K562 (cell line): ENCODE data around the gene CRIM1. TPM values are rescaled to one million over a fixed set of nuclear protein-coding genes. Genes with fewer than 3 reads are reported as not detected.

Source experiments
- ATAC-seq: fragments of 200-7000 bp; cut with Tn5 transposase; 3 replicates; pipeline ENCODE4 v1.9.1; 2020; ENCODE audit warnings: moderate library complexity
- BruUV-seq: library from RNA; stranded (reverse); fragments of 400-500 nt; replicated peaks from 2 replicates; lab custom pipeline; 2021; lab: Mats Ljungman, UMichigan
- CTCF ChIA-PET: fragments of 300-600 bp; formaldehyde crosslinking; extraction: SDS; loops from one replicate; lab custom pipeline; 2021; ENCODE audit warnings: low intra/inter-chr PET ratio; lab: Yijun Ruan, JAX
- POLR2A ChIA-PET: fragments of 300-600, 350-650 bp; sonication (Branson Sonifier 250); formaldehyde crosslinking; extraction: SDS; loops from one replicate; lab custom pipeline; 2021; ENCODE audit warnings: antibody characterized with exemption, inconsistent platforms; lab: Yijun Ruan, JAX
- DNase-seq, 4 experiments: peaks; one replicate each; pipeline versions ENCODE4 v3.0.0 to v3.0.0-alpha.2; 2011 to 2018; ENCODE audit warnings: low spot score in 3 of 4, mixed read lengths in 3 of 4; ENCODE audit errors: extremely low read depth in 1 of 4
- FAIRE-seq: peaks from 2 replicates; lab custom pipeline; 2011; peaks lifted over from hg19 to GRCh38; lab: Jason Lieb, UNC
- H2AFZ ChIP-seq: 2 replicates; pipeline ENCODE4 v1.6.0; 2011; ENCODE audit warnings: low read depth, low read length, control low read depth, inconsistent platforms
- H3K27ac ChIP-seq: fragments of 200-600 bp; 3 replicates; pipeline ENCODE4 v1.8.0; 2011; ENCODE audit warnings: low read depth, mild to moderate bottlenecking, control low read depth, inconsistent platforms, low read length, moderate library complexity, mixed read lengths; ENCODE audit errors: extremely low read depth
- H3K27me3 ChIP-seq, 2 experiments: fragments of 300-600 bp in 1 of 2; 2 replicates in 1 of 2; 3 replicates in 1 of 2; pipeline versions ENCODE4 v1.6.0 to v1.8.0; 2011; ENCODE audit warnings: inconsistent platforms in 2 of 2, low read length in 2 of 2, mild to moderate bottlenecking in 1 of 2, mixed read lengths in 1 of 2, moderate library complexity in 1 of 2; ENCODE audit not compliant: control insufficient read depth in 2 of 2, insufficient read depth in 2 of 2
- H3K36me3 ChIP-seq: fragments of 300-600 bp; 3 replicates; pipeline ENCODE4 v1.8.0; 2011; ENCODE audit warnings: mild to moderate bottlenecking, low read length, inconsistent platforms; ENCODE audit not compliant: control insufficient read depth, insufficient read depth
- H3K4me1 ChIP-seq, 2 experiments: fragments of 200-600 bp in 1 of 2; replicated peaks in 1 of 2; 2 replicates in 1 of 2; 3 replicates in 1 of 2; pipeline versions ENCODE4 v1.5.1 to v1.8.0; 2011; ENCODE audit warnings: inconsistent platforms in 2 of 2, low read length in 2 of 2, mild to moderate bottlenecking in 1 of 2, mixed read lengths in 1 of 2, moderate library complexity in 1 of 2; ENCODE audit not compliant: control insufficient read depth in 2 of 2, insufficient read depth in 2 of 2
- H3K4me2 ChIP-seq: 2 replicates; pipeline ENCODE4 v1.6.1; 2011; ENCODE audit warnings: low read length, control low read depth, inconsistent platforms, mixed read lengths; ENCODE audit not compliant: insufficient read depth
- H3K4me3 ChIP-seq: fragments of 200-600 bp; sonication (generic), shearing (Covaris generic); 2 replicates; pipeline ENCODE4 v1.5.1; 2016; ENCODE audit warnings: control low read depth, inconsistent platforms
- H3K79me2 ChIP-seq: fragments of 200-600 bp; 3 replicates; pipeline ENCODE4 v1.8.0; 2011; ENCODE audit warnings: low read length, inconsistent platforms; ENCODE audit not compliant: control insufficient read depth, insufficient read depth
- H3K9ac ChIP-seq, 2 experiments: 2 replicates each; pipeline versions ENCODE4 v1.6.0 to v1.6.1; 2011; ENCODE audit warnings: low read depth in 2 of 2, low read length in 2 of 2, control low read depth in 1 of 2, inconsistent platforms in 1 of 2, mild to moderate bottlenecking in 1 of 2, mixed read lengths in 1 of 2; ENCODE audit not compliant: insufficient read depth in 1 of 2
- H3K9me1 ChIP-seq: one replicate; pipeline ENCODE4 v1.6.0; 2011; ENCODE audit warnings: inconsistent platforms, mild to moderate bottlenecking, low read length, moderate library complexity; ENCODE audit not compliant: control insufficient read depth, insufficient read depth
- H3K9me3 ChIP-seq: replicated peaks from 2 replicates; pipeline ENCODE4 v1.5.1; 2011; ENCODE audit warnings: low read depth, low read length, inconsistent platforms; ENCODE audit not compliant: control insufficient read depth, insufficient read depth
- H4K20me1 ChIP-seq: replicated peaks from 2 replicates; pipeline ENCODE4 v1.6.1; 2011; ENCODE audit warnings: low read length, inconsistent platforms, mixed read lengths; ENCODE audit not compliant: control insufficient read depth, insufficient read depth
- FOXP1 ChIP-seq: sonication (generic); formaldehyde crosslinking; IDR thresholded peaks from 2 replicates; pipeline ENCODE4 v1.8.0; 2022; ENCODE audit warnings: mild to moderate bottlenecking, missing genetic modification reagents
- GATAD2A ChIP-seq: fragments of 450-650 bp; IDR thresholded peaks from 2 replicates; pipeline ENCODE4 v1.6.1; 2017
- HINFP ChIP-seq: fragments of 450-650 bp; conservative IDR thresholded peaks from 2 replicates; pipeline ENCODE4 v1.6.1; 2016; ENCODE audit warnings: missing genetic modification characterization, low read depth, mild to moderate bottlenecking, control low read depth, missing compliant biosample characterization
- JUN ChIP-seq, 2 experiments: sonication (generic) in 1 of 2; formaldehyde crosslinking in 1 of 2; IDR thresholded peaks; 2 replicates each; pipeline versions ENCODE4 v1.6.1 to v1.8.0; 2012 to 2022; ENCODE audit warnings: borderline replicate concordance in 2 of 2, mild to moderate bottlenecking in 2 of 2, improper control_type of control experiment in 1 of 2, low read depth in 1 of 2, low read length in 1 of 2, missing genetic modification reagents in 1 of 2
- NCOA6 ChIP-seq: fragments of 450-650 bp; IDR thresholded peaks from 2 replicates; pipeline ENCODE4 v1.6.1; 2017; ENCODE audit warnings: mild to moderate bottlenecking
- PYGO2 ChIP-seq: fragments of 450-650 bp; IDR thresholded peaks from 2 replicates; pipeline ENCODE4 v1.6.1; 2016; ENCODE audit warnings: mild to moderate bottlenecking, missing genetic modification characterization, moderate library complexity, missing compliant biosample characterization
- ZNF408 ChIP-seq: fragments of 250-450 bp; sonication (Bioruptor Pico); IDR thresholded peaks from 2 replicates; pipeline ENCODE4 v1.4.0; 2020; ENCODE audit warnings: low read depth, mild to moderate bottlenecking, moderate library complexity
- ZNF507 ChIP-seq: conservative IDR thresholded peaks from 2 replicates; pipeline ENCODE4 v1.6.1; 2017; ENCODE audit warnings: missing genetic modification characterization, missing compliant biosample characterization
- ZNF668 ChIP-seq: fragments of 250-450 bp; sonication (Bioruptor Pico); IDR thresholded peaks from 2 replicates; pipeline ENCODE4 v1.8.0; 2022; ENCODE audit warnings: mild to moderate bottlenecking, inconsistent platforms
- WGBS: fragments of 100-300 bp; shearing (Covaris generic); methylation state at CpG from one replicate; pipeline ENCODE4 v1.1.6; 2016; ENCODE audit warnings: low coverage, mixed read lengths; ENCODE audit not compliant: insufficient coverage; ENCODE audit errors: missing lambda C conversion rate; 5-methylcytosine and 5-hydroxymethylcytosine counted together
- in situ Hi-C: fragments of 300-500 bp; cut with MboI; formaldehyde crosslinking; loops from 4 replicates; pipeline ENCODE4 v1.15.0; 2018; ENCODE audit warnings: inconsistent platforms, mixed read lengths
- intact Hi-C: fragments of 100-400 bp; cut with micrococcal nuclease; formaldehyde crosslinking; loops from 2 replicates; pipeline ENCODE4 v1.14.2; 2022
- polyA plus RNA-seq, 8 experiments: library from polyadenylated mRNA; depleted of rRNA in 4 of 8; stranded (reverse) in 5 of 8; unstranded in 3 of 8; fragments of >200 nt; fragmentation: Nextera tagmentation in 2 of 8; fragmentation: Illumina TruSeq in 1 of 8; extraction: Ambion mirVana in 2 of 8; extraction: Trizol in 1 of 8; gene quantifications; 2 replicates each; pipeline versions ENCODE4 v1.2.1 to v1.2.3, GENCODE V29; 2011 to 2014; ENCODE audit warnings: inconsistent platforms in 1 of 8, missing spikeins in 1 of 8
- total RNA-seq, 7 experiments: library from RNA; depleted of rRNA in 6 of 7; stranded (reverse); fragments of >200 nt in 6 of 7; fragmentation: Illumina TruSeq in 2 of 7; extraction: Trizol in 2 of 7; gene quantifications; 2 replicates each; pipeline versions ENCODE4 v1.2.1 to v1.2.3, GENCODE V29; 2011 to 2021; ENCODE audit warnings: low replicate concordance in 1 of 7
- TF ChIP-seq, protein P1 (sequence below): fragments of 450-650 bp; IDR thresholded peaks from 2 replicates; pipeline ENCODE4 v1.7.0; 2016; ENCODE audit warnings: borderline replicate concordance

The CRIM1 gene
- total and polyA plus RNA-seq, 9 of the 15 experiments (the other 6 are each of a cell fraction or from before 2014, with no cell fraction given), result 0.01 to 0.36 (median 0.06) TPM; not detected in 1

DNA sequence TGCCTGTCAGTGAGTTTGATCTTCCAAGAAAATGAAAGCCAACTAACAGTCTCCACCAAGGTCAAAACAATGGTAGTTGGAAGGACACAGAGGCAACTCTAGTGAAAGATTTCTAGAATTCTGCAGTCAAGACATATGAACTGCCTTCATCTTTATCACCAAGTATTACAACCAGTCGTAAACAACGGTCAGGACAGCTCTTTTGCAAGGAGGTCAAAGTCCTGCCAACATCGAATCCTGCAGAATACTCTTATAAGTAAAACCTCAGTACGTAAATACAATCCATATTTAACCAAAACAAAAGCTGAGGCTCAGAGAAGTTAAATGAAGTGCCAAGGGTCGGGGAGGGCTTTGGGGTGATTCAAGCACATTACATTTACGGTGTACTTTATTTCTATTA, 239.3 kb downstream of the CRIM1 start:
- no TSS peak for BruUV-seq
- peaks cover 32% of the 10 kb centered on the region for H3K79me2 ChIP-seq
- POLR2A ChIA-PET, result interaction anchor here (0.6 kb wide), 1 partner anchor 427 kb away, joined by 3 read pairs; no protein-coding TSS in a partner anchor
- intact Hi-C loops, result no loop called here
- no peak overlapping the region for H3K4me3 ChIP-seq
- no peak overlapping the region for H2AFZ ChIP-seq
- no peak overlapping the region for H3K4me2 ChIP-seq
- CTCF ChIA-PET, result no interaction called here
- H3K27me3 ChIP-seq, result no peaks in the 10 kb centered on the region
- H3K9ac ChIP-seq, result no peak overlapping the region
- no peaks in the 10 kb centered on the region for H4K20me1 ChIP-seq
- peaks cover 15% of the 10 kb centered on the region; the same call in 2 of the 3 replicates for H3K36me3 ChIP-seq
- no peaks in the 10 kb centered on the region for H3K9me1 ChIP-seq
- ATAC-seq (no peak), FAIRE-seq (no peak), DNase-seq (no peak)
- no peak overlapping the region for H3K27ac ChIP-seq
- no peaks in the 10 kb centered on the region for H3K9me3 ChIP-seq
- WGBS, result 94% methylated on average over 6 of the region's 6 CpGs
- in situ Hi-C loops, result no loop called here
- H3K4me1 ChIP-seq, result peaks cover 4 to 10% of the 10 kb centered on the region in 2 experiments; a peak in 4 of 5 replicates
- TF ChIP-seq PYGO2 (tag) (no peak), JUN (IDR thresholded peaks at IDR 0.05; ENCODE audit: borderline replicate concordance, low read depth, low read length) (no peak), JUN (CRISPR knock-in tag; IDR thresholded peaks at IDR 0.05; ENCODE audit: borderline replicate concordance) (no peak), ZNF408 (no peak), ZNF507 (tag) (no peak), ZNF668 (no peak), GATAD2A (no peak), FOXP1 (CRISPR knock-in tag) (no peak), HINFP (no peak), NCOA6 (no peak)
- TF ChIP-seq, protein P1, sequence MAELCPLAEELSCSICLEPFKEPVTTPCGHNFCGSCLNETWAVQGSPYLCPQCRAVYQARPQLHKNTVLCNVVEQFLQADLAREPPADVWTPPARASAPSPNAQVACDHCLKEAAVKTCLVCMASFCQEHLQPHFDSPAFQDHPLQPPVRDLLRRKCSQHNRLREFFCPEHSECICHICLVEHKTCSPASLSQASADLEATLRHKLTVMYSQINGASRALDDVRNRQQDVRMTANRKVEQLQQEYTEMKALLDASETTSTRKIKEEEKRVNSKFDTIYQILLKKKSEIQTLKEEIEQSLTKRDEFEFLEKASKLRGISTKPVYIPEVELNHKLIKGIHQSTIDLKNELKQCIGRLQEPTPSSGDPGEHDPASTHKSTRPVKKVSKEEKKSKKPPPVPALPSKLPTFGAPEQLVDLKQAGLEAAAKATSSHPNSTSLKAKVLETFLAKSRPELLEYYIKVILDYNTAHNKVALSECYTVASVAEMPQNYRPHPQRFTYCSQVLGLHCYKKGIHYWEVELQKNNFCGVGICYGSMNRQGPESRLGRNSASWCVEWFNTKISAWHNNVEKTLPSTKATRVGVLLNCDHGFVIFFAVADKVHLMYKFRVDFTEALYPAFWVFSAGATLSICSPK, result no peak
